Measurements from ENCODE around the gene ITPRIP. TPM values are rescaled to one million over a fixed set of nuclear protein-coding genes. Genes with fewer than 3 reads are reported as not detected.
A peak's percentile ranks its signal among the peaks of the same experiment; 100 is the strongest.

Gene ITPRIP
- total RNA-seq, 6 experiments from 2014 or later = 2.9 to 9.7 (median 7.7) TPM

DNA sequence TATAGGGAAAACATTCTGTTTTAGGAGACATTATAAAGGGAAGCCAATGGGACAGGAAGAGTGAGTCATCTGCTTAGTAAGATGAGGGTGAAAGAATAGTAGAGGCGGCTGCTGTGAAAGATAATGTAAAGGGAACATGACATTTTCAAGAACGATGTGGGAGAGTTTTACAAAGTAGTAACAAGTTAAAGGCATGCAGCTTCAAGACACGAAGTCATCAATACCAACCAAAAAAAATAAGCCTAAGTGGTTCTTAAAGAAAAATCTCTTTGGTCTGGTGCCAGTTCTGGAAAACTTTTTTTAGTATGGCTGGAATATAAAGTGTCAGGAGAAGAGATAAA, 77.5 kb downstream of the ITPRIP start:
- ATAC-seq = peak in 2 of 4 donors; percentile 3 to 12
- intact Hi-C loops (cut with DNase I) = no loop called here
- H3K36me3 ChIP-seq = peaks cover 5 to 78% (median 27%) of the 10 kb centered on the region in 4 donors

GRCh38 chr10:104259999-104260774, 78.1 kb downstream of the ITPRIP start:
- DNase-seq (no peak), ATAC-seq (no peak)
- 60% methylated on average over 6 of the region's 6 CpGs for WGBS (ENCODE audit: insufficient coverage, low coverage, low lambda C conversion rate, missing lambda C conversion rate)
- Histone ChIP-seq H3K4me1 (peaks cover 0 to 79% (median 36%) of the 10 kb centered on the region in 4 donors), H3K27me3 (no peaks in the 10 kb centered on the region), H3K4me3 (no peak overlapping the region), H3K9me3 (no peaks in the 10 kb centered on the region), H3K36me3 (peaks cover 5 to 76% (median 24%) of the 10 kb centered on the region in 4 donors), H3K27ac (peak overlapping the region; percentile 5 to 99 (median 20))
- TF ChIP-seq, protein P1, sequence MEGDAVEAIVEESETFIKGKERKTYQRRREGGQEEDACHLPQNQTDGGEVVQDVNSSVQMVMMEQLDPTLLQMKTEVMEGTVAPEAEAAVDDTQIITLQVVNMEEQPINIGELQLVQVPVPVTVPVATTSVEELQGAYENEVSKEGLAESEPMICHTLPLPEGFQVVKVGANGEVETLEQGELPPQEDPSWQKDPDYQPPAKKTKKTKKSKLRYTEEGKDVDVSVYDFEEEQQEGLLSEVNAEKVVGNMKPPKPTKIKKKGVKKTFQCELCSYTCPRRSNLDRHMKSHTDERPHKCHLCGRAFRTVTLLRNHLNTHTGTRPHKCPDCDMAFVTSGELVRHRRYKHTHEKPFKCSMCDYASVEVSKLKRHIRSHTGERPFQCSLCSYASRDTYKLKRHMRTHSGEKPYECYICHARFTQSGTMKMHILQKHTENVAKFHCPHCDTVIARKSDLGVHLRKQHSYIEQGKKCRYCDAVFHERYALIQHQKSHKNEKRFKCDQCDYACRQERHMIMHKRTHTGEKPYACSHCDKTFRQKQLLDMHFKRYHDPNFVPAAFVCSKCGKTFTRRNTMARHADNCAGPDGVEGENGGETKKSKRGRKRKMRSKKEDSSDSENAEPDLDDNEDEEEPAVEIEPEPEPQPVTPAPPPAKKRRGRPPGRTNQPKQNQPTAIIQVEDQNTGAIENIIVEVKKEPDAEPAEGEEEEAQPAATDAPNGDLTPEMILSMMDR (IDR thresholded peaks at IDR 0.05) = no peak
- TF ChIP-seq POLR2A (IDR thresholded peaks at IDR 0.05) = no peak
- intact Hi-C loops (cut with DNase I) = no loop called here

More for the DNA sequence above, 77.5 kb downstream of the ITPRIP start:
- Histone ChIP-seq H3K27me3 (no peaks in the 10 kb centered on the region), H3K4me3 (no peak overlapping the region), H3K9me3 (no peaks in the 10 kb centered on the region), H3K27ac (peak overlapping the region; percentile 5 to 99 (median 20)), H3K4me1 (peaks cover 0 to 83% (median 39%) of the 10 kb centered on the region in 4 donors)
- WGBS (ENCODE audit: insufficient coverage, low coverage, low lambda C conversion rate, missing lambda C conversion rate) = 51% methylated on average over 3 of the region's 3 CpGs
- TF ChIP-seq POLR2A (IDR thresholded peaks at IDR 0.05) = no peak
- TF ChIP-seq, protein P1 (IDR thresholded peaks at IDR 0.05) = no peak
- DNase-seq = no peak

Small RNA genes within 50 kb of the gene (microRNA-seq; reads per million reads assigned to microRNA genes)
- gene MIR4482 = 0 reads per million in 2 donors

Small RNA genes within 50 kb of the gene (small RNA-seq; reads per million reads assigned to genes)
- gene MIR4482 = 0 reads per million in 2 experiments

Other genes with a start within 250 kb of the ITPRIP start
- 1 to 10 TPM; 1.2 to 3.5 (median 1.7) TPM for gene SFR1, start 216.3 kb downstream of the ITPRIP start, total RNA-seq
- under 1 TPM in 5 of 6 experiments, not detected in 1; 0.11 to 0.34 (median 0.20) TPM for gene CFAP43, start 106.1 kb downstream of the ITPRIP start, total RNA-seq
- 100 to 1,000 TPM; 205 to 273 (median 240) TPM for gene GSTO1, start 83.6 kb downstream of the ITPRIP start, total RNA-seq
- gene GSTO2, start 69.3 kb downstream of the ITPRIP start, total RNA-seq = 1 to 10 TPM; 1.4 to 5.3 (median 2.8) TPM
- 1 to 10 TPM in 1 of 6 experiments, under 1 TPM in 3, not detected in 2; 0.10 to 2.9 (median 0.15) TPM for gene CFAP58, start 15.4 kb upstream of the ITPRIP start, total RNA-seq